K562 (cell line): ENCODE measurements around the gene DPP8. TPM values are rescaled to one million over a fixed set of nuclear protein-coding genes. Genes with fewer than 3 reads are reported as not detected.

Source experiments
- ARNT ChIP-seq, 2 experiments: fragments of 450-650 bp; IDR thresholded peaks; 2 replicates each; pipeline ENCODE4 v1.6.1; 2016; ENCODE audit warnings: mild to moderate bottlenecking in 1 of 2
- ETV6 ChIP-seq, 3 experiments: fragments of 150-350 bp in 1 of 3; sonication (generic) in 1 of 3; formaldehyde crosslinking in 1 of 3; IDR thresholded peaks; 2 replicates each; pipeline versions ENCODE4 v1.6.1 to v1.8.0; 2014 to 2022; ENCODE audit warnings: borderline replicate concordance in 2 of 3, low read depth in 2 of 3, antibody characterized with exemption in 1 of 3, low read length in 1 of 3, mild to moderate bottlenecking in 1 of 3, missing genetic modification reagents in 1 of 3
- FOXM1 ChIP-seq, 2 experiments: fragments of 450-650 bp in 1 of 2; sonication (generic) in 1 of 2; formaldehyde crosslinking in 1 of 2; IDR thresholded peaks; 2 replicates each; pipeline versions ENCODE4 v1.6.1 to v1.9.0; 2017 to 2022; ENCODE audit warnings: low read depth in 2 of 2, mild to moderate bottlenecking in 2 of 2, missing genetic modification reagents in 1 of 2, moderate library complexity in 1 of 2
- MCM7 ChIP-seq, 2 experiments: fragments of 450-650 bp; IDR thresholded peaks; 2 replicates each; pipeline ENCODE4 v1.6.1; 2016 to 2018
- MEF2D ChIP-seq: conservative IDR thresholded peaks from 2 replicates; pipeline ENCODE4 v1.6.1; 2016; ENCODE audit warnings: low read depth, missing genetic modification characterization, missing compliant biosample characterization
- SIN3A ChIP-seq, 2 experiments: fragments of 150-350 bp in 1 of 2; IDR thresholded peaks; 2 replicates each; pipeline ENCODE4 v1.6.1; 2011 to 2016; ENCODE audit warnings: borderline replicate concordance in 2 of 2, low read depth in 2 of 2, low read length in 2 of 2, mild to moderate bottlenecking in 2 of 2, moderate library complexity in 2 of 2; ENCODE audit not compliant: control insufficient read depth in 1 of 2
- ZC3H8 ChIP-seq: fragments of 450-650 bp; IDR thresholded peaks from 2 replicates; pipeline ENCODE4 v1.6.1; 2017
- ZKSCAN1 ChIP-seq: fragments of 150-350 bp; IDR thresholded peaks from 2 replicates; pipeline ENCODE4 v1.6.1; 2016; ENCODE audit warnings: low read depth, low read length
- ZKSCAN8 ChIP-seq: fragments of 200-800 bp; sonication (Bioruptor generic); IDR thresholded peaks from 2 replicates; pipeline ENCODE4 v1.6.1; 2016; ENCODE audit warnings: missing genetic modification characterization, missing compliant biosample characterization
- ZNF23 ChIP-seq: fragments of 250-450 bp; sonication (Bioruptor Pico); IDR thresholded peaks from 2 replicates; pipeline ENCODE4 v1.4.0; 2020; ENCODE audit warnings: mild to moderate bottlenecking
- polyA plus RNA-seq, 8 experiments: library from polyadenylated mRNA; depleted of rRNA in 4 of 8; stranded (reverse) in 5 of 8; unstranded in 3 of 8; fragments of >200 nt; fragmentation: Nextera tagmentation in 2 of 8; fragmentation: Illumina TruSeq in 1 of 8; extraction: Ambion mirVana in 2 of 8; extraction: Trizol in 1 of 8; gene quantifications; 2 replicates each; pipeline versions ENCODE4 v1.2.1 to v1.2.3, GENCODE V29; 2011 to 2014; ENCODE audit warnings: inconsistent platforms in 1 of 8, missing spikeins in 1 of 8
- total RNA-seq, 7 experiments: library from RNA; depleted of rRNA in 6 of 7; stranded (reverse); fragments of >200 nt in 6 of 7; fragmentation: Illumina TruSeq in 2 of 7; extraction: Trizol in 2 of 7; gene quantifications; 2 replicates each; pipeline versions ENCODE4 v1.2.1 to v1.2.3, GENCODE V29; 2011 to 2021; ENCODE audit warnings: low replicate concordance in 1 of 7
- TF ChIP-seq, protein P1 (sequence below): fragments of 250-450 bp; sonication (Bioruptor Pico); IDR thresholded peaks from 2 replicates; pipeline ENCODE4 v1.8.0; 2022; ENCODE audit warnings: moderate library complexity, mild to moderate bottlenecking, inconsistent platforms
- TF ChIP-seq, protein P2 (sequence below): fragments of 450-650 bp; formaldehyde crosslinking; IDR thresholded peaks from 2 replicates; pipeline ENCODE4 v1.4.0; 2022; ENCODE audit warnings: mild to moderate bottlenecking, moderate library complexity
- TF ChIP-seq, protein P3 (sequence below), 2 experiments: fragments of 450-650 bp; IDR thresholded peaks; 2 replicates each; pipeline ENCODE4 v1.6.1; 2018; ENCODE audit warnings: mild to moderate bottlenecking in 2 of 2, low read depth in 1 of 2; ENCODE audit not compliant: partially characterized antibody in 2 of 2
- TF ChIP-seq, protein P4 (sequence below): fragments of 450-650 bp; formaldehyde crosslinking; IDR thresholded peaks from 2 replicates; pipeline ENCODE4 v1.4.0; 2020; ENCODE audit warnings: mild to moderate bottlenecking, moderate library complexity
- TF ChIP-seq, protein P5 (sequence below): fragments of 250-450 bp; sonication (Bioruptor Pico); IDR thresholded peaks from 2 replicates; pipeline ENCODE4 v1.9.0; 2021; ENCODE audit warnings: mild to moderate bottlenecking
- TF ChIP-seq, protein P6 (sequence below): fragments of 250-450 bp; sonication (Bioruptor Pico); IDR thresholded peaks from 2 replicates; pipeline ENCODE4 v1.4.0; 2020; ENCODE audit warnings: mild to moderate bottlenecking, moderate library complexity

Gene DPP8
- total and polyA plus RNA-seq, 9 of the 15 experiments (the other 6 are each of a cell fraction or from before 2014, with no cell fraction given): 5.5 to 36.7 (median 20.7) TPM

DNA sequence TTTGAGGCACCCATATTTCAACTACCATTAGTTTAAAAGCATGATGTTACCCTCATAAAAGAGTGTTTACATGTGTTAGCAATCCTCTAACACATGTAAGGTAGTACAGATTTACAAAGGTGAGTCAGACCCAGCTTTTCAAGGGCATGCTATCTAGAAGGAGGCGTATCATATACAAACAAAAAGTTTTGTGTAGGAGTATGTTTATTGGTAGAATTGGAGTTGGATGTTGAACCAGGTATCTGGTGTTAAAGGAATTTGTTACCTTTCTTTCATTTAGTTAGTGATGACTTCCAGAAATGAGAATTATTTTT, 15.2 kb upstream of the DPP8 start (continued):
- no peak for TF ChIP-seq ZKSCAN8 (CRISPR knock-in tag)
- no peak for TF ChIP-seq ETV6 (IDR thresholded peaks at IDR 0.05; ENCODE audit: borderline replicate concordance in 1 of 2, low read depth in 2 of 2, low read length in 1 of 2)
- no peak for TF ChIP-seq ETV6 (CRISPR knock-in tag; IDR thresholded peaks at IDR 0.05; ENCODE audit: borderline replicate concordance)
- no peak for TF ChIP-seq MCM7 (IDR thresholded peaks at IDR 0.05)
- 0 out of 4 replicates have a peak, but pooled peaks of 1 of the 2 experiments have one; percentile 16 for TF ChIP-seq ARNT (IDR thresholded peaks at IDR 0.05)
- TF ChIP-seq FOXM1 (IDR thresholded peaks at IDR 0.05; ENCODE audit: low read depth): no peak
- TF ChIP-seq FOXM1 (CRISPR knock-in tag; IDR thresholded peaks at IDR 0.05; ENCODE audit: low read depth): no peak
- TF ChIP-seq MEF2D (tag): no peak
- TF ChIP-seq, protein P1, sequence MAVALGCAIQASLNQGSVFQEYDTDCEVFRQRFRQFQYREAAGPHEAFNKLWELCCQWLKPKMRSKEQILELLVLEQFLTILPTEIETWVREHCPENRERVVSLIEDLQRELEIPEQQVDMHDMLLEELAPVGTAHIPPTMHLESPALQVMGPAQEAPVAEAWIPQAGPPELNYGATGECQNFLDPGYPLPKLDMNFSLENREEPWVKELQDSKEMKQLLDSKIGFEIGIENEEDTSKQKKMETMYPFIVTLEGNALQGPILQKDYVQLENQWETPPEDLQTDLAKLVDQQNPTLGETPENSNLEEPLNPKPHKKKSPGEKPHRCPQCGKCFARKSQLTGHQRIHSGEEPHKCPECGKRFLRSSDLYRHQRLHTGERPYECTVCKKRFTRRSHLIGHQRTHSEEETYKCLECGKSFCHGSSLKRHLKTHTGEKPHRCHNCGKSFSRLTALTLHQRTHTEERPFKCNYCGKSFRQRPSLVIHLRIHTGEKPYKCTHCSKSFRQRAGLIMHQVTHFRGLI (CRISPR knock-in tag): no peak
- TF ChIP-seq, protein P2, sequence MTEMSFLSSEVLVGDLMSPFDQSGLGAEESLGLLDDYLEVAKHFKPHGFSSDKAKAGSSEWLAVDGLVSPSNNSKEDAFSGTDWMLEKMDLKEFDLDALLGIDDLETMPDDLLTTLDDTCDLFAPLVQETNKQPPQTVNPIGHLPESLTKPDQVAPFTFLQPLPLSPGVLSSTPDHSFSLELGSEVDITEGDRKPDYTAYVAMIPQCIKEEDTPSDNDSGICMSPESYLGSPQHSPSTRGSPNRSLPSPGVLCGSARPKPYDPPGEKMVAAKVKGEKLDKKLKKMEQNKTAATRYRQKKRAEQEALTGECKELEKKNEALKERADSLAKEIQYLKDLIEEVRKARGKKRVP: no peak
- TF ChIP-seq, protein P3, sequence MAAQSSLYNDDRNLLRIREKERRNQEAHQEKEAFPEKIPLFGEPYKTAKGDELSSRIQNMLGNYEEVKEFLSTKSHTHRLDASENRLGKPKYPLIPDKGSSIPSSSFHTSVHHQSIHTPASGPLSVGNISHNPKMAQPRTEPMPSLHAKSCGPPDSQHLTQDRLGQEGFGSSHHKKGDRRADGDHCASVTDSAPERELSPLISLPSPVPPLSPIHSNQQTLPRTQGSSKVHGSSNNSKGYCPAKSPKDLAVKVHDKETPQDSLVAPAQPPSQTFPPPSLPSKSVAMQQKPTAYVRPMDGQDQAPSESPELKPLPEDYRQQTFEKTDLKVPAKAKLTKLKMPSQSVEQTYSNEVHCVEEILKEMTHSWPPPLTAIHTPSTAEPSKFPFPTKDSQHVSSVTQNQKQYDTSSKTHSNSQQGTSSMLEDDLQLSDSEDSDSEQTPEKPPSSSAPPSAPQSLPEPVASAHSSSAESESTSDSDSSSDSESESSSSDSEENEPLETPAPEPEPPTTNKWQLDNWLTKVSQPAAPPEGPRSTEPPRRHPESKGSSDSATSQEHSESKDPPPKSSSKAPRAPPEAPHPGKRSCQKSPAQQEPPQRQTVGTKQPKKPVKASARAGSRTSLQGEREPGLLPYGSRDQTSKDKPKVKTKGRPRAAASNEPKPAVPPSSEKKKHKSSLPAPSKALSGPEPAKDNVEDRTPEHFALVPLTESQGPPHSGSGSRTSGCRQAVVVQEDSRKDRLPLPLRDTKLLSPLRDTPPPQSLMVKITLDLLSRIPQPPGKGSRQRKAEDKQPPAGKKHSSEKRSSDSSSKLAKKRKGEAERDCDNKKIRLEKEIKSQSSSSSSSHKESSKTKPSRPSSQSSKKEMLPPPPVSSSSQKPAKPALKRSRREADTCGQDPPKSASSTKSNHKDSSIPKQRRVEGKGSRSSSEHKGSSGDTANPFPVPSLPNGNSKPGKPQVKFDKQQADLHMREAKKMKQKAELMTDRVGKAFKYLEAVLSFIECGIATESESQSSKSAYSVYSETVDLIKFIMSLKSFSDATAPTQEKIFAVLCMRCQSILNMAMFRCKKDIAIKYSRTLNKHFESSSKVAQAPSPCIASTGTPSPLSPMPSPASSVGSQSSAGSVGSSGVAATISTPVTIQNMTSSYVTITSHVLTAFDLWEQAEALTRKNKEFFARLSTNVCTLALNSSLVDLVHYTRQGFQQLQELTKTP (IDR thresholded peaks at IDR 0.05; ENCODE audit: low read depth in 1 of 2, partially characterized antibody in 2 of 2): no peak
- no peak for TF ChIP-seq ZC3H8
- TF ChIP-seq, protein P4, sequence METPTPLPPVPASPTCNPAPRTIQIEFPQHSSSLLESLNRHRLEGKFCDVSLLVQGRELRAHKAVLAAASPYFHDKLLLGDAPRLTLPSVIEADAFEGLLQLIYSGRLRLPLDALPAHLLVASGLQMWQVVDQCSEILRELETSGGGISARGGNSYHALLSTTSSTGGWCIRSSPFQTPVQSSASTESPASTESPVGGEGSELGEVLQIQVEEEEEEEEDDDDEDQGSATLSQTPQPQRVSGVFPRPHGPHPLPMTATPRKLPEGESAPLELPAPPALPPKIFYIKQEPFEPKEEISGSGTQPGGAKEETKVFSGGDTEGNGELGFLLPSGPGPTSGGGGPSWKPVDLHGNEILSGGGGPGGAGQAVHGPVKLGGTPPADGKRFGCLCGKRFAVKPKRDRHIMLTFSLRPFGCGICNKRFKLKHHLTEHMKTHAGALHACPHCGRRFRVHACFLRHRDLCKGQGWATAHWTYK: no peak
- TF ChIP-seq, protein P5, sequence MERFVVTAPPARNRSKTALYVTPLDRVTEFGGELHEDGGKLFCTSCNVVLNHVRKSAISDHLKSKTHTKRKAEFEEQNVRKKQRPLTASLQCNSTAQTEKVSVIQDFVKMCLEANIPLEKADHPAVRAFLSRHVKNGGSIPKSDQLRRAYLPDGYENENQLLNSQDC (CRISPR knock-in tag): no peak
- TF ChIP-seq, protein P6, sequence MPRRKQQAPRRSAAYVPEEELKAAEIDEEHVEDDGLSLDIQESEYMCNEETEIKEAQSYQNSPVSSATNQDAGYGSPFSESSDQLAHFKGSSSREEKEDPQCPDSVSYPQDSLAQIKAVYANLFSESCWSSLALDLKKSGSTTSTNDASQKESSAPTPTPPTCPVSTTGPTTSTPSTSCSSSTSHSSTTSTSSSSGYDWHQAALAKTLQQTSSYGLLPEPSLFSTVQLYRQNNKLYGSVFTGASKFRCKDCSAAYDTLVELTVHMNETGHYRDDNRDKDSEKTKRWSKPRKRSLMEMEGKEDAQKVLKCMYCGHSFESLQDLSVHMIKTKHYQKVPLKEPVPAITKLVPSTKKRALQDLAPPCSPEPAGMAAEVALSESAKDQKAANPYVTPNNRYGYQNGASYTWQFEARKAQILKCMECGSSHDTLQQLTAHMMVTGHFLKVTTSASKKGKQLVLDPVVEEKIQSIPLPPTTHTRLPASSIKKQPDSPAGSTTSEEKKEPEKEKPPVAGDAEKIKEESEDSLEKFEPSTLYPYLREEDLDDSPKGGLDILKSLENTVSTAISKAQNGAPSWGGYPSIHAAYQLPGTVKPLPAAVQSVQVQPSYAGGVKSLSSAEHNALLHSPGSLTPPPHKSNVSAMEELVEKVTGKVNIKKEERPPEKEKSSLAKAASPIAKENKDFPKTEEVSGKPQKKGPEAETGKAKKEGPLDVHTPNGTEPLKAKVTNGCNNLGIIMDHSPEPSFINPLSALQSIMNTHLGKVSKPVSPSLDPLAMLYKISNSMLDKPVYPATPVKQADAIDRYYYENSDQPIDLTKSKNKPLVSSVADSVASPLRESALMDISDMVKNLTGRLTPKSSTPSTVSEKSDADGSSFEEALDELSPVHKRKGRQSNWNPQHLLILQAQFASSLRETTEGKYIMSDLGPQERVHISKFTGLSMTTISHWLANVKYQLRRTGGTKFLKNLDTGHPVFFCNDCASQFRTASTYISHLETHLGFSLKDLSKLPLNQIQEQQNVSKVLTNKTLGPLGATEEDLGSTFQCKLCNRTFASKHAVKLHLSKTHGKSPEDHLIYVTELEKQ (CRISPR knock-in tag): no peak
- no peak for TF ChIP-seq ZKSCAN1
- no peak for TF ChIP-seq SIN3A (IDR thresholded peaks at IDR 0.05; ENCODE audit: borderline replicate concordance in 2 of 2, control insufficient read depth in 1 of 2, low read depth in 2 of 2, low read length in 2 of 2)
- TF ChIP-seq ZNF23: no peak
